Measurements from ENCODE around the gene BRSK2.

GRCh38 chr11:1485504-1485885 lies 95.8 kb downstream of the BRSK2 start:
- no peak for TF ChIP-seq POLR2A (IDR thresholded peaks at IDR 0.05)
- no peak for TF ChIP-seq CTCF (IDR thresholded peaks at IDR 0.05)
